Effector memory CD4-positive, alpha-beta T cell (primary cell): ENCODE data around the gene DCAF8.

Experiments used
- DNase-seq, 3 donors: peaks; one replicate each; pipeline ENCODE4 v3.0.0-alpha.2; 2020
- H3K27ac ChIP-seq: 2 replicates; pipeline ENCODE4 v1.7.0; 2013; ENCODE audit warnings: mild to moderate bottlenecking, low read length, moderate library complexity; ENCODE audit not compliant: insufficient read depth, poor library complexity, severe bottlenecking
- H3K27me3 ChIP-seq: replicated peaks from 2 replicates; pipeline ENCODE4 v1.7.0; 2013; ENCODE audit warnings: mild to moderate bottlenecking, low read length; ENCODE audit not compliant: insufficient read depth, control insufficient read depth, poor library complexity, severe bottlenecking
- H3K36me3 ChIP-seq: 2 replicates; pipeline ENCODE4 v1.7.0; 2013; ENCODE audit warnings: mild to moderate bottlenecking, low read length, moderate library complexity; ENCODE audit not compliant: control insufficient read depth, insufficient read depth
- H3K4me1 ChIP-seq: 2 replicates; pipeline ENCODE4 v1.7.0; 2013; ENCODE audit warnings: low read length, mild to moderate bottlenecking; ENCODE audit not compliant: control insufficient read depth, insufficient read depth, poor library complexity, severe bottlenecking
- H3K4me3 ChIP-seq: 2 replicates; pipeline ENCODE4 v1.7.0; 2013; ENCODE audit warnings: low read length, low read depth, mild to moderate bottlenecking; ENCODE audit not compliant: insufficient read depth, poor library complexity, severe bottlenecking
- H3K9me3 ChIP-seq: 2 replicates; pipeline ENCODE4 v1.7.0; 2013; ENCODE audit warnings: mild to moderate bottlenecking, low read length, moderate library complexity; ENCODE audit not compliant: control insufficient read depth

DCAF8 gene

DNA sequence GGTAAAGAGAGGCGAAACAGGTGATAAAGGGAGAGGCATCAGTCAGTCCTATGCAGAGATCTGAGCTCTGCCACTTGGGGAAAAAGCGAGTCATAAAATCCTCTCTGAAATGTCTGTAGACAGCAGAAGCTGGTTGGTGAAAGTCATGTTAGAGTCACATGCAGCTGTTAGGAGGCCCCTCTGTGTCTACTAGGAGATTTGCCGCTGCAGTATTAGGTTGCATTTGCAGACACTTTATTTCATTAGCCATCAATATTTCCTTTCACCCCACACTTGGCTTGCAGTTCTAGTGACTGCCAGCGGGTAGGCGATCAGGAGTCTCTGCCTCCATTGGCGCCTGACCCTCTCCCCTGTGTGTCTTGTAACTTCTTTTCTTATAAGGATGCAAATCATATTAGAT is 94.8 kb downstream of the DCAF8 start:
- Histone ChIP-seq H3K36me3 (no peaks in the 10 kb centered on the region), H3K27ac (no peak overlapping the region), H3K27me3 (peaks cover 4% of the 10 kb centered on the region), H3K4me3 (no peak overlapping the region), H3K9me3 (no peaks in the 10 kb centered on the region), H3K4me1 (no peaks in the 10 kb centered on the region)
- DNase-seq = no peak

DNA sequence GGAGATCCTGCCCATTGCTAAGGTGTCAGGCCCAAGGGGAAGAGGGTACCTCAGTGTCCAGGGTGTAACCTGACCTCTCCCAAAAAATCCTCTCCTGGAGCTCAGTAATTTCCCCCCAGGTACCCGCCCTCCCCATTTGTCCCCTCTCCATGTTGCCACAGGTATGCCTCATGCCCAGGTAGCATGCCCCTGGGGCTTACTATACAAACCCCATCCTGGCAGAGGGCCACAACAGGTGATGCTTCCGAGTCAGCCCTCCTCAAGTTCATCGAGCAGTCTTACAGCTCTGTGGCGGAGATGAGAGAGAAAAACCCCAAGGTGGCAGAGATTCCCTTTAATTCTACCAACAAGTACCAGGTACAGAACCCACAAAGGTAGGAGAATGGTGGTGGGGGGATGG is 95.3 kb downstream of the DCAF8 start:
- DNase-seq = no peak
- H3K36me3 ChIP-seq = no peaks in the 10 kb centered on the region
- H3K27ac ChIP-seq = no peak overlapping the region
- H3K4me1 ChIP-seq = no peaks in the 10 kb centered on the region
- H3K4me3 ChIP-seq = no peak overlapping the region
- peaks cover 4% of the 10 kb centered on the region for H3K27me3 ChIP-seq
- no peaks in the 10 kb centered on the region for H3K9me3 ChIP-seq

DNA sequence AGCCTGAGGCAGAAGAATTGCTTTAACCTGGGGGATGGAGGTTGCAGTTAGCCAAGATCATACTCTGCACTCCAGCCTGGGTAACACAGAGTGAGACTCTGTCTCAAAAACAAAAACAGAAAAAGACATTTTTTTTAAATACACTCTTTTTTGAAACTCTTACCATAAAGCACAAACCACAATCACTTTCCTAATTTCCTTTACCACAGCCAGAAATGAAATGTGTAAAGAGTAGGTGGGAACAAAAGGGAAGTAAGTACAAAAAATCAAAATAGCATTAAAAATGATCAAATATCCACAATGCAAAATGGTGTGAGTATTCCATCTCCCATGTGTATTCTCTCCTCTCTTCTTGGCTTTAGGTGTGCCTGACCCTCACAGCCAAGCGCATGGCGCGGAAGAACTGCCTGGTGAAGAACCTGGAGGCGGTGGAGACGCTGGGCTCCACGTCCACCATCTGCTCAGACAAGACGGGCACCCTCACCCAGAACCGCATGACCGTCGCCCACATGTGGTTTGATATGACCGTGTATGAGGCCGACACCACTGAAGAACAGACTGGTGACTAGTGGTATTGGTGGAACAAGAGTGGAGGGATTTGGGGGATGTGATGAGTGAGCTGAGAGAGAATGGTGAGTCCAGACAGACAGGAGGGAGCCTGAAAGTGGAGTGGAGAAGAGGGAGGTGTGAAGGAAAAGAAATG is 96.0 kb downstream of the DCAF8 start:
- no peak overlapping the region for H3K4me3 ChIP-seq
- H3K27ac ChIP-seq = no peak overlapping the region
- no peaks in the 10 kb centered on the region for H3K36me3 ChIP-seq
- no peaks in the 10 kb centered on the region for H3K9me3 ChIP-seq
- DNase-seq = no peak
- H3K4me1 ChIP-seq = no peaks in the 10 kb centered on the region
- peaks cover 4% of the 10 kb centered on the region for H3K27me3 ChIP-seq
